GM21825 (cell line): ENCODE measurements around the gene IFNA10.
A peak's percentile ranks its signal among the peaks of the same experiment; 100 is the strongest.
"Not testable (repeated sequence)": the region's sequence is repeated elsewhere in the genome, so short reads cannot be mapped to it uniquely, and the experiment has no call there.

ENCODE experiments used
- ATAC-seq: cut with Tn5 transposase; IDR thresholded peaks from one replicate; pipeline ENCODE4 v1.9.1; 2021; ENCODE audit warnings: mild to moderate bottlenecking, moderate library complexity; ENCODE audit not compliant: unreplicated experiment

Gene IFNA10

DNA sequence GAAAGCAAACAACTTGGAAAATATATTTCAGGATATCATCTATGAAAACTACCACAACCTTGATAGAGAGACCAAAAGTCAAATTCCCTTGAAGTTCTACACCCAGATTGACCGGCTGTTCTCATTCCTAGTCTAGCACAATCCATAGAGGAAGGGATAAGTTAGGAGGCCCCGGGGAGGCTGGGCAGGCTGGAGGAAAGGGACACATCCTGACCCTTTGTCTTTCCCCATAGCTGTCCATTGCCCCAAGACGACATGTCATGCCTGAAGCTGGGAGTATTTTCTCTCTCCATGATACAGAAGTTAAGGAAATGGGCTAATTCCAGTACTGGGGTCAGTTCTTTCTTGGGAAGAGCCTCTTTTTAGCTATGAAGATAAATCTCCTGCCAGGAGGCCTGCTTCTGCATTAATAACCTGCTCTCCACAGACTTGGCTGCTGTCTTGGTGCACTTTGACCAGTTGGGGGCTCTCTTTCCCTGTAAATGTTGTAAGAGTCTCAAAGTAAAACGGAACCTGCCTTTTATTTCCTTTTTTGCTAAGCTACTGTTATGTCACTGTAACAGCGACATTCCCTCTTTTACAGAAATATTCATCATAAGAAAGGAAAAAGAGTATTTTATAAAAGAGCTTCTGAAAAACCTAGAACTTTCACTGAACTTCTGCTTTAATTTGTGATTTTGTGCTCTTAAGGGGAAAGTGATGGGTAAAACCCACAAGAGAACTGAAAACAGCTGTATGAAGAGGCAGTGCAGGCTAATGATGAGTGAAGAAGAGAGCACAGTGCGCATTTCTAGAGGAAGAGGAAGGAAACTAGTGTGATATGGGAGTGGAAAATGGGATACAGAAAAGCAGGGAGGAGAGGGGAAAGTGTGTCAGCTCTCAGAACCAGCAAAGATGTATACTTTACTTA is 11.8 kb downstream of the IFNA10 start:
- ATAC-seq, result peak; percentile 87

- ATAC-seq, result not testable (repeated sequence)
These were observed 19.5 kb downstream of the IFNA10 start, which contains the start of gene IFNA4 for GRCh38 chr9:21187487-21187886. TSS of gene IFNA4 (minus strand) at chr9:21187587. CDS start at chr9:21187531, 56 bp downstream.

DNA sequence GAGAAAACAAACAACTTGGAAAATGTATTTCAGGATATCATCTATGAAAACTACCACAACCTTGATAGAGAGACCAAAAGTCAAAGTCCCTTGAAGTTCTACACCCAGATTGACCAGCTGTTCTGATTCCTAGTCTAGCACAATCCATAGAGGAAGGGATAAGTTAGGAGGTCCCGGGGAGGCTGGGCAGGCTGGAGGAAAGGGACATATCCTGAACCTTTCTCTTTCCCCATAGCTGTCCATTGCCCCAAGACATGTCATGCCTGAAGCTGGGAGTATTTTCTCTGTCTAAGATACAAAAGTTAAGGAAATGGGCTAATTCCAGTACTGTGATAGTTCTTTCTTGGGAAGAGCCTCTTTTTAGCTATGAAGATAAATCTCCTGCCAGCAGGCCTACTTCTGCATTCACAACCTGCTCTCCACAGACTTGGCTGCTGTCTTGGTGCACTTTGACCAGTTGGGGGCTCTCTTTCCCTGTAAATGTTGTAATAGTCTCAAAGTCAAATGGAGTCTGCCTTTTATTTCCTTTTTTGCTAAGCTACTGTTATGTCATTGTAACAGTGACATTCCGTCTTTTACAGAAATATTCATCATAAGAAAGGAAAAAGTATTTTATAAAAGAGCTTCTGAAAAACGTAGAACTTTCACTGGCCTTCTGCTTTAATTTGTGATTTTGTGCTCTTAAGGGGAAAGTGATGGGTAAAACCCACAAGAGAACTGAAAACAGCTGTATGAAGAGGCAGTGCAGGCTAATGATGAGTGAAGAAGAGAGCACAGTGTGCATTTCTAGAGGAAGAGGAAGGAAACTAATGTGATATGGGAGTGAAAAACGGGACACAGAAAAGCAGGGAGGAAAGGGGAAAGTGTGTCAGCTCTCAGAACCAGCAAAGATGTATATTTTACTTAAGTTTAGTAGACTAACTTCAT is 23.9 kb downstream of the IFNA10 start:
- peak; percentile 88 for ATAC-seq

GRCh38 chr9:21174671-21175070 is 32.3 kb downstream of the IFNA10 start:
- no peak for ATAC-seq

GRCh38 chr9:21172156-21172555 is 34.8 kb downstream of the IFNA10 start:
- ATAC-seq, result no peak

- no peak for ATAC-seq
These were observed 35.6 kb downstream of the IFNA10 start for GRCh38 chr9:21171351-21171750.

DNA sequence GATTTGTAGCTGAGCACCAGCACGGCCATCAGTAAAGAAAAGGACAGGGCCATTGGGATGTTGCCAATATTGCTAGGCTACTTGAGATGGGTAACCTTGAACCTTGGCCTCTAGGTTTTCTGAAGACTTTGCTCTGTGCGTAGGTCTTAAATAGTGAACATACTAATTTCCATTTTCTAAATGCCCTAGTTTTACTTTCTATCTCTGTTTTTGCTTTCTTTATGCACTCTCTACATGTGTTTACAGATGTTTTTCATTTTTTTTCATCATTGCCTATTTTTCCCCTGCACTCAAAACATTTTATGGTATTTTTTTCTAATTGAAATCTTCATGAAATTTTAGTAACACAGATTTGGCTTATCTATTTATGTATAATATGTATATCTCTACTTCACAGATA is 40.4 kb downstream of the IFNA10 start, which contains the start of gene IFNA21:
Gene IFNA21, minus strand, starts transcription at position 101 of the 400 bp plus-strand sequence. Its CDS starts 48 bp downstream, at position 53.
- not testable (repeated sequence) for ATAC-seq

- no peak for ATAC-seq
These were observed 41.4 kb downstream of the IFNA10 start for GRCh38 chr9:21165516-21165915.

- peak; percentile 94 for ATAC-seq
These were observed 46.8 kb downstream of the IFNA10 start for GRCh38 chr9:21160178-21160577.
